ENCODE results near the gene PABPN1.

DNA sequence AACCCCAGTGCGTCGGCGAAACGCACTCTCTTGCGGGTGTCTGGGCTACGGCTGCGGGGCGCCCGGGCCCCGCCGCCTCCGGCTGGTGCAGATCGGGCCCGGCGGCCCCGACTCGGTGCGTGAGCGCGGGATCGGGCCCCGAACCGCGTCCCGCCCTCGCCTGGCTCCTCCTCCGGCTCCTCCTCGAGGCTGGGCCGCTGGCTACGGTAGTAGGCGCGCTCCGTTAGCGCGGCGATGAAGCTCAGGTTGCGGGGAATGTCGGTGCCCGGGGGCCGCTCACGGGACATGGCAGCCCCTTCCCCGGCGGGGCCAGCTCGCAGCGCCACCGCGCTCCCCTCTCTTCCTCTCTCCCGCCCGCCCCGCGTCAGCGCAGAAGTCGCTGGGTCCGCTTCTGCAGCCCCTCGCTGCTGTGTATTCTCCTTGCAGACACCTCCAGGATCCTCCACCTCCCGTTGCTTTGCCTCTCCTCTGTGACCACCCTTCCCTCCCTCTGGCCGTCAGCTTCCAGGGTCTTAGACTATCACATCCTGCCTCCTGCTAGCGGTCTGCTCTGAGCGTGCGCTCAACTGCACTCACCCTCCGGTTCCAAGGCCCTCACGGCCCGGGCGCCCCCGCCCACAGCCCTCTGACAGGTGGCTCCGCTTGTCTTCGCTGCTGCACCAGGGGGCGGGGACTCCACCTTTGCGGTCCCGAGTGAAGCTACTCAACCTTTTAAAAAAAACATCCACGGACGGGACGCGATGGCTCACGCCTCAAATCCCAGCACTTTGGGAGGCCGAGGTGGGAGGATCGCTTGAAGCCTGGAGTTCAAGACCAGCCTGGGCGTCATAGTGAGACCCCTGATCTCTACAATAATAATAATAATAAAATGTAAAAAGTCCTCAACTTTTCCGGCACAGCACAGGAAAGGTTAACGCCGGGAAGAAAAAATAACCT lies 18.7 kb upstream of the PABPN1 start, which contains the start of gene PPP1R3E:
- TF ChIP-seq, protein P1, sequence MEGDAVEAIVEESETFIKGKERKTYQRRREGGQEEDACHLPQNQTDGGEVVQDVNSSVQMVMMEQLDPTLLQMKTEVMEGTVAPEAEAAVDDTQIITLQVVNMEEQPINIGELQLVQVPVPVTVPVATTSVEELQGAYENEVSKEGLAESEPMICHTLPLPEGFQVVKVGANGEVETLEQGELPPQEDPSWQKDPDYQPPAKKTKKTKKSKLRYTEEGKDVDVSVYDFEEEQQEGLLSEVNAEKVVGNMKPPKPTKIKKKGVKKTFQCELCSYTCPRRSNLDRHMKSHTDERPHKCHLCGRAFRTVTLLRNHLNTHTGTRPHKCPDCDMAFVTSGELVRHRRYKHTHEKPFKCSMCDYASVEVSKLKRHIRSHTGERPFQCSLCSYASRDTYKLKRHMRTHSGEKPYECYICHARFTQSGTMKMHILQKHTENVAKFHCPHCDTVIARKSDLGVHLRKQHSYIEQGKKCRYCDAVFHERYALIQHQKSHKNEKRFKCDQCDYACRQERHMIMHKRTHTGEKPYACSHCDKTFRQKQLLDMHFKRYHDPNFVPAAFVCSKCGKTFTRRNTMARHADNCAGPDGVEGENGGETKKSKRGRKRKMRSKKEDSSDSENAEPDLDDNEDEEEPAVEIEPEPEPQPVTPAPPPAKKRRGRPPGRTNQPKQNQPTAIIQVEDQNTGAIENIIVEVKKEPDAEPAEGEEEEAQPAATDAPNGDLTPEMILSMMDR (IDR thresholded peaks at IDR 0.05; ENCODE audit: insufficient read depth, low read length, poor library complexity, severe bottlenecking), result no peak
- TF ChIP-seq EZH2phosphoT487 (conservative IDR thresholded peaks at IDR 0.05; ENCODE audit: low read length), result no peak

All from SU-DHL-6 (cell line).